Endothelial cell (in vitro differentiated cells): Measurements from ENCODE around the gene CDHR4. TPM values are rescaled to one million over a fixed set of nuclear protein-coding genes. Genes with fewer than 3 reads are reported as not detected.

ENCODE experiments used
- DNase-seq: peaks from one replicate; pipeline ENCODE4 v3.0.0; 2021; ENCODE audit warnings: low spot score
- H3K27ac Mint-ChIP-seq: one replicate; pipeline ENCODE4 v1.8.0; 2021; ENCODE audit warnings: mixed read lengths, inconsistent platforms; ENCODE audit not compliant: unreplicated experiment
- H3K27me3 Mint-ChIP-seq: one replicate; pipeline ENCODE4 v1.8.0; 2021; ENCODE audit warnings: mild to moderate bottlenecking, moderate library complexity, mixed read lengths, inconsistent platforms; ENCODE audit not compliant: unreplicated experiment
- H3K36me3 Mint-ChIP-seq: one replicate; pipeline ENCODE4 v1.8.0; 2021; ENCODE audit warnings: mild to moderate bottlenecking, low read depth, mixed read lengths, inconsistent platforms; ENCODE audit not compliant: unreplicated experiment
- H3K4me1 Mint-ChIP-seq: one replicate; pipeline ENCODE4 v1.8.0; 2021; ENCODE audit warnings: mild to moderate bottlenecking, mixed read lengths, inconsistent platforms; ENCODE audit not compliant: unreplicated experiment
- H3K4me3 Mint-ChIP-seq: one replicate; pipeline ENCODE4 v1.8.0; 2021; ENCODE audit warnings: mild to moderate bottlenecking, mixed read lengths, inconsistent platforms; ENCODE audit not compliant: unreplicated experiment
- H3K9me3 Mint-ChIP-seq: one replicate; pipeline ENCODE4 v1.8.0; 2021; ENCODE audit warnings: mixed read lengths, inconsistent platforms; ENCODE audit not compliant: unreplicated experiment
- CTCF ChIP-seq: fragments of 200-600 bp; sonication (generic); IDR thresholded peaks from one replicate; pipeline ENCODE4 v1.5.0; 2021; ENCODE audit warnings: antibody characterized with exemption; ENCODE audit not compliant: unreplicated experiment
- long read RNA-seq: library from polyadenylated mRNA; unstranded; transcript quantifications from one replicate; pipeline ENCODE4 v2.0.0, GENCODE V29; 2020; ENCODE audit not compliant: unreplicated experiment
- total RNA-seq: library from RNA; stranded (reverse); fragmentation: NEBNext Ultra II Directional; extraction: Animal tissue kit (Norgen Biotek cat#: 25700); gene quantifications from one replicate; pipeline ENCODE4 v1.2.1, GENCODE V29; 2021; ENCODE audit not compliant: unreplicated experiment

CDHR4 gene
- total RNA-seq, result 1.1 TPM
- long read RNA-seq, result 0 reads

GRCh38 chr3:49799761-49800160, at the start of gene CDHR4:
Gene CDHR4 (minus strand): TSS chr3:49799873. CDS start chr3:49799812, 61 bp downstream.
- no peak for DNase-seq
- peaks cover 36% of the 10 kb centered on the region for H3K4me1 Mint-ChIP-seq
- H3K27ac Mint-ChIP-seq, result no peak within 1 kb of the TSS
- no peaks in the 10 kb centered on the region for H3K9me3 Mint-ChIP-seq
- peaks cover 6% of the 10 kb centered on the region for H3K27me3 Mint-ChIP-seq
- no peak within 1 kb of the TSS for H3K4me3 Mint-ChIP-seq
- peaks cover 4% of the 10 kb centered on the region for H3K36me3 Mint-ChIP-seq
- no peak for TF ChIP-seq CTCF

- Mint-ChIP-seq H3K36me3 (no peaks in the 10 kb centered on the region), H3K4me3 (no peak overlapping the region), H3K4me1 (peaks cover 22% of the 10 kb centered on the region), H3K9me3 (no peaks in the 10 kb centered on the region), H3K27ac (no peak overlapping the region), H3K27me3 (peaks cover 7% of the 10 kb centered on the region)
- no peak for TF ChIP-seq CTCF
- DNase-seq, result no peak
These were observed 46.0 kb upstream of the CDHR4 start for GRCh38 chr3:49845694-49846093.

- H3K9me3 Mint-ChIP-seq, result no peaks in the 10 kb centered on the region
- peaks cover 7% of the 10 kb centered on the region for H3K27me3 Mint-ChIP-seq
- no peak for DNase-seq
- H3K36me3 Mint-ChIP-seq, result no peaks in the 10 kb centered on the region
- H3K4me1 Mint-ChIP-seq, result peaks cover 31% of the 10 kb centered on the region
- no peak overlapping the region for H3K4me3 Mint-ChIP-seq
- H3K27ac Mint-ChIP-seq, result no peak overlapping the region
- TF ChIP-seq CTCF, result no peak
These were observed 45.0 kb upstream of the CDHR4 start for GRCh38 chr3:49844464-49845183.

GRCh38 chr3:49842843-49843517, 43.3 kb upstream of the CDHR4 start:
- no peaks in the 10 kb centered on the region for H3K36me3 Mint-ChIP-seq

More at GRCh38 chr3:49842843-49843517, 43.3 kb upstream of the CDHR4 start:
- Mint-ChIP-seq H3K27me3 (peaks cover 7% of the 10 kb centered on the region), H3K4me3 (no peak overlapping the region), H3K9me3 (no peaks in the 10 kb centered on the region), H3K27ac (no peak overlapping the region), H3K4me1 (peaks cover 37% of the 10 kb centered on the region)
- TF ChIP-seq CTCF, result no peak
- DNase-seq, result no peak
